SK-N-MC (cell line): ENCODE measurements around the gene IGF1R.

ENCODE experiments used
- DNase-seq: peaks from one replicate; pipeline ENCODE4 v3.0.0-alpha.2; 2011; ENCODE audit warnings: low read depth, low spot score
- H3K27ac ChIP-seq: fragments of 200-600 bp; sonication (generic); 2 replicates; pipeline ENCODE4 v1.5.1; 2016; ENCODE audit warnings: mixed run types
- H3K36me3 ChIP-seq: fragments of 200-600 bp; sonication (generic); 2 replicates; pipeline ENCODE4 v1.6.1; 2017; ENCODE audit warnings: antibody characterized with exemption, low read length, mixed read lengths; ENCODE audit not compliant: insufficient read depth
- H3K4me3 ChIP-seq: fragments of 200-600 bp; sonication (generic); 2 replicates; pipeline ENCODE4 v1.5.1; 2016
- H3K9ac ChIP-seq: fragments of 200-600 bp; sonication (generic); 2 replicates; pipeline ENCODE4 v1.8.0; 2017; ENCODE audit warnings: mixed run types, mixed read lengths; ENCODE audit not compliant: insufficient read length
- H3K9me3 ChIP-seq: fragments of 200-600 bp; sonication (generic); 2 replicates; pipeline ENCODE4 v1.6.1; 2017; ENCODE audit warnings: low read depth, mild to moderate bottlenecking, antibody characterized with exemption, low read length, moderate library complexity, mixed read lengths
- EZH2 ChIP-seq: fragments of 200-600 bp; sonication (generic); IDR thresholded peaks from one replicate; pipeline ENCODE4 v1.6.1; 2017; ENCODE audit warnings: antibody characterized with exemption
- FOXP2 ChIP-seq: optimal IDR thresholded peaks from 2 replicates; pipeline ENCODE3; 2011; ENCODE audit warnings: mild to moderate bottlenecking, moderate library complexity; ENCODE audit not compliant: insufficient read depth; ENCODE audit errors: extremely low read length, control extremely low read depth
- POLR2AphosphoS5 ChIP-seq: IDR thresholded peaks from 2 replicates; pipeline ENCODE4 v1.6.1; 2012; ENCODE audit warnings: mild to moderate bottlenecking, low read depth, low read length, borderline replicate concordance

The IGF1R gene

DNA sequence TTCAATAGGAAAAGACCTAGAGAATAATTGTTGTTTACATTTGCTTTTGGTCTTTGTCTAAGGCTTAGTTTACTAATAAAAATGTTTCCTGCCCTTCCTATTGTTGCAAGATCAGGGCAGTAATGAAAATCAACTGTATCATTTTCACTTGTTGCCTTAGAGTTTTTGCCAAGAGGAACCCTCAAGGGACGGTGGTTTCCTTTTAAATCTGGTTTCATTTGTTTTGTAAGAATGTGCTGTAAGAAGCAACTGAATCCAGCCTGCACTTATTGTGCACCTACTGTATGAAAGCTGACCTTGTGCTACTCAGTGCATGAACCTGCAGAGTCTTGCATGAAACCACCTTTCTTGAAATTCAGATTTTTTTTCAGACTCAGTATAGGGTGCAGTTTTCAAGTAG is 5.3 kb downstream of the IGF1R start:
- Histone ChIP-seq H3K27ac (peak overlapping the region; percentile 53; the same call in 1 of the 2 replicates), H3K36me3 (no peaks in the 10 kb centered on the region), H3K9me3 (no peaks in the 10 kb centered on the region), H3K4me3 (no peak overlapping the region), H3K9ac (peak overlapping the region; percentile 8)
- DNase-seq, result no peak
- TF ChIP-seq FOXP2 (no peak), EZH2 (no peak), POLR2AphosphoS5 (no peak)

DNA sequence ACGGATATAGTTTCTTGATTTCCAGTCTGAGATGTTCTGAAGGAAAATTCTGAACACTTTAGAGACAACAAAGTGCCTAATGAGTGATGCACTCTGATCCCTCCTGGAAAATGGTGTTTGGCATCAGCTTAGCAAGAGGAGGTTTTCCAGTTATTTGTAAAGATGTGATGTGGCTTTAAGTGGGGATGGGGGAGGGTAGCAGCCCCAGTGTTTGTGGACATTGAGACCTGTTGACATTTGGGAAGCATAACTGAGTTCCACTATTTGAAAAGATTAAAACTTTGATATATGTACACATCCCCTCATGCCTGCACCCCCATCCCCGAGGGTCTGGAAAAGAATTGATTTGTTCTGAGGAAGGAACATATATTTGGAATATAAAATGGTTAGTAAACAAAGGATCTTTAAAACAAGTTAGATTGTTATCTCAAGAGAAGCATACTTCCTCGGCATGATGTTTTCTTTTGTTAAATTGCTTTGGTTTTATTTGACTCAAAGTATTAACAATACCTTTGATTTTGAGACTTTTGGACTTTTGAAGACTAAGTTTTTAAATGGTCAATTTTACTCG is 6.5 kb downstream of the IGF1R start:
- no peak overlapping the region for H3K4me3 ChIP-seq
- no peak for DNase-seq
- H3K9me3 ChIP-seq, result no peaks in the 10 kb centered on the region
- H3K36me3 ChIP-seq, result no peaks in the 10 kb centered on the region
- TF ChIP-seq EZH2 (no peak), FOXP2 (no peak), POLR2AphosphoS5 (no peak)
- no peak overlapping the region for H3K9ac ChIP-seq
- H3K27ac ChIP-seq, result no peak overlapping the region

DNA sequence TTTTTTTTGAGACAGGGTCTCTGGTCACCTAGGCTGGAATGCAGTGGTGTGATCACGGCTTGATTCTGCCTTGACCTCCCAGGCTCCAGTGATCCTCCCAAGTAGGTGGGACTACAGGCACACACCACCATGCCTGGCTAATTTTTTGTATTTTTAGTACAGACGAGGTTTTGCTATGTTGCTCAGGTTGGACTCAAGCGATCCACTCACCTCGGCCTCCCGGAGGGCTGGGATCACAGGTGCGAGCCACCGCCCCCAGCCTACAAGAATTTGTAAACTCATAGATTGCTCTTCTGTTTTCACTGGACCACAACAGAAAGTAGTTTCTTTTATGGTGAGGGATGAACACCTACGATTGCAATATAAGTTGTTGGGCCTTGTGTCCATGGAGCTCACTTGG is 7.4 kb downstream of the IGF1R start:
- no peak for TF ChIP-seq EZH2
- TF ChIP-seq FOXP2, result no peak
- H3K27ac ChIP-seq, result no peak overlapping the region
- no peak for DNase-seq

DNA sequence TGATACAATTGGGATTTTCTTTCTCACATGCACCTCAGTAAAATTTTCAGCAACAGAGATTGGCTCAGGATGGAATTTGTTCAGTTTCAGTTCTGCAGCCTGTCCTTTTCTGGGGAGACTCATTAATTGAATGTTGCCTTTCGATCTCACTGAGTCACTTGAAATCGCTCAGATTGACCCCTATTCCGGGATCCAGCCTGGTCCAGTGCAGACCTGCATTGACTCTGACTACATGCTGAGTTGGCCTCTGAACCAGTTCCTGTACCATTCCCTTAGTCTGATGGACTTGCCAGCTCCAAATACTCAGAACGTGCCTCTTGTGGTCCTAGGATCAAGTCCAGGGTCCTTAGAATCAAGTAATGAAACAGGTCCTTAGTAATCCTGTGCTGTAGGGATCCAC is 9.4 kb downstream of the IGF1R start:
- H3K9ac ChIP-seq, result no peak overlapping the region
- no peak for TF ChIP-seq FOXP2
- no peak for TF ChIP-seq EZH2
- no peak for TF ChIP-seq POLR2AphosphoS5
- no peaks in the 10 kb centered on the region for H3K9me3 ChIP-seq

More for the DNA sequence above, 7.4 kb downstream of the IGF1R start:
- Histone ChIP-seq H3K4me3 (no peak overlapping the region), H3K9ac (no peak overlapping the region), H3K9me3 (no peaks in the 10 kb centered on the region), H3K36me3 (no peaks in the 10 kb centered on the region)

DNA sequence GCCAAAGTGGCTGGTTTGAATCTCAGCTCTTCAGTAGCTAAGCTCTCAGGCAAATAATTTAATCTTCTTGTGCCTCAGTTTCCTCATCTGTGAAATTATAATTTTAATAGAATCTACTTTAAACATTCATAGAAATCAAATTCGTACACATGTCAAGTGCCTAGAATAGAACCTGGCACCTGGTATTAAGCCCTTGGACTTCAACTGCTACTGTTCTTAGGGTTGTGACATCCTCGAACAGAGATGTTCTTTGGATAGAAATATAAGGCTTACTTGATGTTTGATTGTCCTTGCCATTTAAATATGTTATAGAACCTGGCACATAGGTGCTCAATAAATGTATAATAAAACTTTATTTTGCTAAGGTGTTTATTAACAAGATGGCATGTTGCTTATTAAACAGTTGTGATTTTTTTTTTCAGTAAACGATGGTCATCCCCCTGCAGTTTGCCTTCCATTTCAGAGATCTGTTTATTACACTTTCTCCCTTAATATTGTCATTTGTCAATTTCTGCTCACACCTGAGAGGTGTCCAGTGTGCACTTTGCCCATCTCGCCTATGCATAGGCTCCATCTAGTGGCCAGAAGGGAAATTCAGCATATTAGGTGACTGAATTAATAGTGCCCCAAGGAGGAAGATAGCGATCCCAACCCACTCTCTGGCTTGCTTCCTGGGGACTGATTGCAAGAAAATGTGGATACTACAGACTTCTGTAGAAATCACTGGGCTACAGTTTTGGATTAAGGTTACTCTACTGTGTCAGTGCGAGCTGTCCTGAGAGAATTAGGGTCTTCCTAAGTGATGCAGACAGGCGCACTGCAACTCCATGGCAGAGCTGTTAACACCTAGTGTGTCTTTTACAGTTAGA is 10.7 kb downstream of the IGF1R start:
- Histone ChIP-seq H3K9me3 (no peaks in the 10 kb centered on the region), H3K27ac (no peak overlapping the region), H3K36me3 (no peaks in the 10 kb centered on the region), H3K4me3 (no peak overlapping the region), H3K9ac (no peak overlapping the region)
- no peak for DNase-seq
- TF ChIP-seq POLR2AphosphoS5 (no peak), EZH2 (no peak), FOXP2 (no peak)

More for the DNA sequence above, 9.4 kb downstream of the IGF1R start:
- no peak for DNase-seq
- Histone ChIP-seq H3K27ac (no peak overlapping the region), H3K36me3 (no peaks in the 10 kb centered on the region), H3K4me3 (no peak overlapping the region)

- Histone ChIP-seq H3K9ac (no peak overlapping the region), H3K4me3 (no peak overlapping the region), H3K9me3 (no peaks in the 10 kb centered on the region), H3K27ac (no peak overlapping the region), H3K36me3 (no peaks in the 10 kb centered on the region)
- TF ChIP-seq FOXP2, result no peak
- TF ChIP-seq EZH2, result no peak
- TF ChIP-seq POLR2AphosphoS5, result no peak
- DNase-seq, result no peak
Observed at GRCh38 chr15:98660055-98660454, 11.7 kb downstream of the IGF1R start.

- H3K9me3 ChIP-seq, result no peaks in the 10 kb centered on the region
Observed at GRCh38 chr15:98663045-98663444, 14.7 kb downstream of the IGF1R start.

GRCh38 chr15:98663606-98664005 is 15.3 kb downstream of the IGF1R start:
- no peak for TF ChIP-seq EZH2
- DNase-seq, result no peak
- no peaks in the 10 kb centered on the region for H3K9me3 ChIP-seq
- no peak overlapping the region for H3K4me3 ChIP-seq
- no peak overlapping the region for H3K27ac ChIP-seq
- H3K9ac ChIP-seq, result no peak overlapping the region
- H3K36me3 ChIP-seq, result no peaks in the 10 kb centered on the region

More at GRCh38 chr15:98663045-98663444, 14.7 kb downstream of the IGF1R start:
- no peak for DNase-seq
- TF ChIP-seq EZH2, result no peak
- TF ChIP-seq FOXP2, result no peak
- TF ChIP-seq POLR2AphosphoS5, result no peak
- Histone ChIP-seq H3K36me3 (no peaks in the 10 kb centered on the region), H3K27ac (no peak overlapping the region), H3K4me3 (no peak overlapping the region), H3K9ac (no peak overlapping the region)
